WTC11 (cell line): Measurements from ENCODE around the gene IGF2BP3.

Source experiments
- CTCF ChIP-seq: fragments of 200-600 bp; IDR thresholded peaks from 2 replicates; pipeline ENCODE4 v1.8.0; 2022; ENCODE audit warnings: antibody characterized with exemption
- NFE2L1 ChIP-seq: sonication (generic); formaldehyde crosslinking; IDR thresholded peaks from 2 replicates; pipeline ENCODE4 v1.8.1; 2023; ENCODE audit warnings: missing genetic modification reagents

GRCh38 chr7:23419845-23420244 is 50.4 kb downstream of the IGF2BP3 start:
- TF ChIP-seq CTCF (no peak), NFE2L1 (CRISPR knock-in tag) (no peak)
